ENCODE measurements around the gene PTER.

PTER gene

DNA sequence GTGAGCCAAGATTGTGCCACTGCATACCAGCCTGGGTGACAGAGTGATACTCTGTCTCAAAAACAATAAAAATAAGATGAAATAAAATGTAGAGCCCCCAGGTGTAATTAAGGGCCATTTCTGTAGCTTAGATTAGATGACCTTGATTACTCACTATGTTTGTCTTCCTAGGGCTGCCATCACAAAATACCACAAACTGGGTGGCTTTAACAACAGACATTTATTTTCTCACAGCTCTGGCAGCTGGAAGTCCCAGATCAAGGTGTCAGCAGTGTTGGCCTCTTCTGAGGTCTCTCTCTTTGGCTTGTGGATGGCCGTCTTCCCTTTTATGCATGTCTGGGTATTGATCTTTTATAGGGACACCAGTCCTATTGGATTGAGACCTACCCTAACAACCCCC, 6.1 kb downstream of the PTER start:
- no peak for ATAC-seq (ENCODE audit: low read depth)
- no peak for DNase-seq (ENCODE audit: low spot score)
- Histone ChIP-seq H3K36me3 (ENCODE audit: low read depth) (peaks cover 3% of the 10 kb centered on the region; the same call in 1 of the 2 replicates), H3K4me1 (ENCODE audit: insufficient read depth, poor library complexity, severe bottlenecking) (peaks cover 26% of the 10 kb centered on the region), H3K4me3 (ENCODE audit: severe bottlenecking) (no peak overlapping the region), H3K27me3 (ENCODE audit: insufficient read depth, poor library complexity, severe bottlenecking) (no peaks in the 10 kb centered on the region), H3K27ac (ENCODE audit: poor library complexity, severe bottlenecking) (no peak overlapping the region), H3K9me3 (ENCODE audit: severe bottlenecking) (no peaks in the 10 kb centered on the region)
- TF ChIP-seq, protein P1, sequence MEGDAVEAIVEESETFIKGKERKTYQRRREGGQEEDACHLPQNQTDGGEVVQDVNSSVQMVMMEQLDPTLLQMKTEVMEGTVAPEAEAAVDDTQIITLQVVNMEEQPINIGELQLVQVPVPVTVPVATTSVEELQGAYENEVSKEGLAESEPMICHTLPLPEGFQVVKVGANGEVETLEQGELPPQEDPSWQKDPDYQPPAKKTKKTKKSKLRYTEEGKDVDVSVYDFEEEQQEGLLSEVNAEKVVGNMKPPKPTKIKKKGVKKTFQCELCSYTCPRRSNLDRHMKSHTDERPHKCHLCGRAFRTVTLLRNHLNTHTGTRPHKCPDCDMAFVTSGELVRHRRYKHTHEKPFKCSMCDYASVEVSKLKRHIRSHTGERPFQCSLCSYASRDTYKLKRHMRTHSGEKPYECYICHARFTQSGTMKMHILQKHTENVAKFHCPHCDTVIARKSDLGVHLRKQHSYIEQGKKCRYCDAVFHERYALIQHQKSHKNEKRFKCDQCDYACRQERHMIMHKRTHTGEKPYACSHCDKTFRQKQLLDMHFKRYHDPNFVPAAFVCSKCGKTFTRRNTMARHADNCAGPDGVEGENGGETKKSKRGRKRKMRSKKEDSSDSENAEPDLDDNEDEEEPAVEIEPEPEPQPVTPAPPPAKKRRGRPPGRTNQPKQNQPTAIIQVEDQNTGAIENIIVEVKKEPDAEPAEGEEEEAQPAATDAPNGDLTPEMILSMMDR (IDR thresholded peaks at IDR 0.05; ENCODE audit: poor library complexity, severe bottlenecking): no peak

DNA sequence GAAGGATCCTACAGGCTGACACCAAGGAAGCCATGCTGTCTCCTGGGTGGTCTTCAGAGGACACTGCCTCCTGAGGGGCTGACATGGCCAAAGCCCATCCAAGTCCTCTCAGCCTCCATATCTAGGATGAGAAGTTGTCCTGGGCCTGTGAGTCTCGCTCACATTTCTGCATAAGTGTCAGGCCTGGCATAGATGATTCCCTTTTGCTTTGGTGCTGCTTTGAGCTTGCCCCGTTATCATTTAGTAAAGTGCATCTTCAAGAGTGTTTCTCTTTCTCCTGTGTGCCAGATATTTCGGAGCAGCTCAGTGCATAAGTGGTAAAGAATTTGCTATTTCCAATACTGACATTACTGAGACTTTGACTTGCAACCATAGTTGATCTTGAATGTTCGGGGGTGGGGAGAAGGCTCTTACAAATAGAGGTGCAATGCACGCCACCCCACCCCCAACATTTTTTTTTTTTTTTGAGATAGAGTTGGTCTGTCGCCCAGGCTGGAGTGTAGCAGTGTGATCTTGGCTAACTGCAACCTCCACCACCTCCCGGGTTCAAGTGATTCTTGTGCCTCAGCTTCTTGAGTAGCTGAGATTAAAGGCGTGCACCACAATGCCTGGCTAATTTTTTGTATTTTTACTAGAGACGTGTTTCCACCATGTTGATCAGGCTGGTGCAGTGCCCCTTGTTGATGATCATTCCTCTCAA, 9.1 kb downstream of the PTER start:
- Histone ChIP-seq H3K27me3 (ENCODE audit: insufficient read depth, poor library complexity, severe bottlenecking) (no peaks in the 10 kb centered on the region), H3K9me3 (ENCODE audit: severe bottlenecking) (no peaks in the 10 kb centered on the region), H3K4me1 (ENCODE audit: insufficient read depth, poor library complexity, severe bottlenecking) (peaks cover 6% of the 10 kb centered on the region), H3K4me3 (ENCODE audit: severe bottlenecking) (no peak overlapping the region), H3K36me3 (ENCODE audit: low read depth) (peaks cover 3% of the 10 kb centered on the region; the same call in 1 of the 2 replicates), H3K27ac (ENCODE audit: poor library complexity, severe bottlenecking) (no peak overlapping the region)
- TF ChIP-seq, protein P1 (IDR thresholded peaks at IDR 0.05; ENCODE audit: poor library complexity, severe bottlenecking): no peak
- ATAC-seq (ENCODE audit: low read depth) (no peak), DNase-seq (ENCODE audit: low spot score) (no peak)

GRCh38 chr10:16449454-16449853, 12.6 kb downstream of the PTER start:
- no peak for DNase-seq (ENCODE audit: low spot score)
- H3K36me3 ChIP-seq (ENCODE audit: low read depth): peaks cover 2% of the 10 kb centered on the region; the same call in 1 of the 2 replicates
- H3K27me3 ChIP-seq (ENCODE audit: insufficient read depth, poor library complexity, severe bottlenecking): no peaks in the 10 kb centered on the region
- TF ChIP-seq, protein P1 (IDR thresholded peaks at IDR 0.05; ENCODE audit: poor library complexity, severe bottlenecking): no peak
- no peaks in the 10 kb centered on the region for H3K9me3 ChIP-seq (ENCODE audit: severe bottlenecking)
- ATAC-seq (ENCODE audit: low read depth): no peak
- no peak overlapping the region for H3K27ac ChIP-seq (ENCODE audit: poor library complexity, severe bottlenecking)
- no peaks in the 10 kb centered on the region for H3K4me1 ChIP-seq (ENCODE audit: insufficient read depth, poor library complexity, severe bottlenecking)
- no peak overlapping the region for H3K4me3 ChIP-seq (ENCODE audit: severe bottlenecking)

- ATAC-seq (ENCODE audit: low read depth): no peak
- H3K36me3 ChIP-seq (ENCODE audit: low read depth): no peaks in the 10 kb centered on the region
- H3K27me3 ChIP-seq (ENCODE audit: insufficient read depth, poor library complexity, severe bottlenecking): no peaks in the 10 kb centered on the region
- TF ChIP-seq, protein P1 (IDR thresholded peaks at IDR 0.05; ENCODE audit: poor library complexity, severe bottlenecking): no peak
- H3K4me3 ChIP-seq (ENCODE audit: severe bottlenecking): no peak overlapping the region
- no peak for DNase-seq (ENCODE audit: low spot score)
- no peaks in the 10 kb centered on the region for H3K9me3 ChIP-seq (ENCODE audit: severe bottlenecking)
- no peaks in the 10 kb centered on the region for H3K4me1 ChIP-seq (ENCODE audit: insufficient read depth, poor library complexity, severe bottlenecking)
- no peak overlapping the region for H3K27ac ChIP-seq (ENCODE audit: poor library complexity, severe bottlenecking)
Observed at GRCh38 chr10:16458166-16458955, 21.6 kb downstream of the PTER start.

Data from RWPE2 (cell line).